Tibial artery (tissue), 4 donors: ENCODE measurements around the gene LPIN3.

Experiments
- DNase-seq, 2 donors: peaks; one replicate each; pipeline ENCODE4 v3.0.0-alpha.2; 2019
- H3K27ac ChIP-seq, 2 donors: fragments of 200-600 bp; sonication (generic) in 1 of 2; 1 replicate in 1 of 2; 2 replicates in 1 of 2; pipeline ENCODE4 v1.5.1; 2018 to 2019; ENCODE audit warnings: mild to moderate bottlenecking in 1 of 2
- H3K27me3 ChIP-seq, 2 donors: fragments of 200-600 bp; sonication (generic) in 1 of 2; one replicate each; pipeline versions ENCODE4 v1.5.1 to v1.6.0; 2016 to 2019
- H3K36me3 ChIP-seq, 3 donors: fragments of 200-600 bp; sonication (generic) in 2 of 3; one replicate each; pipeline ENCODE4 v1.5.1; 2016 to 2019; ENCODE audit warnings: mild to moderate bottlenecking in 2 of 3
- H3K4me1 ChIP-seq, 4 donors: fragments of 200-600 bp; sonication (generic) in 2 of 4; 1 replicate in 3 of 4; 2 replicates in 1 of 4; pipeline ENCODE4 v1.5.1; 2016 to 2019
- H3K4me3 ChIP-seq, 2 donors: fragments of 200-600 bp; sonication (generic) in 1 of 2; 1 replicate in 1 of 2; 2 replicates in 1 of 2; pipeline ENCODE4 v1.5.1; 2018 to 2019; ENCODE audit warnings: mild to moderate bottlenecking in 2 of 2
- H3K9me3 ChIP-seq, 3 donors: fragments of 200-600 bp; sonication (generic) in 1 of 3; one replicate each; pipeline ENCODE4 v1.5.1; 2016 to 2019
- intact Hi-C: fragments of 100-400 bp; cut with DNase I; formaldehyde crosslinking; loops from one replicate; pipeline ENCODE4 v1.15.0; 2023; ENCODE audit warnings: low total_unique reads
- TF ChIP-seq, protein P1 (sequence below), 2 experiments: fragments of 200-600 bp in 1 of 2; fragments of 450-650 bp in 1 of 2; IDR thresholded peaks; one replicate each; pipeline ENCODE4 v1.5.1; 2017 to 2019; ENCODE audit warnings: antibody characterized with exemption in 2 of 2, mild to moderate bottlenecking in 1 of 2, moderate library complexity in 1 of 2

LPIN3 gene

DNA sequence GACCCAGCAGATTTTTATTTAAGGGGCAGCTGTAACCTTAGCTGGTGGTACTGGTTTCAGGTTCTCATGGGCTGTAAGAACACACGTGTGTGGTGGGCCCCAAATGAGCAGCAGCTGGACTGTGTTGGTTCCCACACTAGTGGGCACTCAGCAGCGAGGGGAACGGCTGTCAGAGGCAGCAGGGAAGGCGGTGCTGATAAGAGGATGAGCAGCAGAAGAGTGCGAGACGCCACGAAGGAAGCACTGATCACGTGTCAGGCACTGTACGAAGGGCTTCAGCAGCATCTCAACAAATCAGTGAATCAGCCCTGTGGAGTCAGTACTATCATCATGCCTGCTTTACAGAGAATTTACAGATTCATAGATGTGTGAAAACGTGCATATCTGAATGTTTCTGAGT is 67.0 kb downstream of the LPIN3 start:
- intact Hi-C loops: loop anchor here (10.0 kb wide), 1 partner anchor 273 kb away; the partner anchor contains the start of gene PLCG1
- no peaks in the 10 kb centered on the region for H3K9me3 ChIP-seq
- peaks cover 73 to 88% (median 83%) of the 10 kb centered on the region in 3 donors for H3K36me3 ChIP-seq
- no peak overlapping the region for H3K4me3 ChIP-seq
- H3K27me3 ChIP-seq: no peaks in the 10 kb centered on the region
- DNase-seq: no peak
- TF ChIP-seq, protein P1, sequence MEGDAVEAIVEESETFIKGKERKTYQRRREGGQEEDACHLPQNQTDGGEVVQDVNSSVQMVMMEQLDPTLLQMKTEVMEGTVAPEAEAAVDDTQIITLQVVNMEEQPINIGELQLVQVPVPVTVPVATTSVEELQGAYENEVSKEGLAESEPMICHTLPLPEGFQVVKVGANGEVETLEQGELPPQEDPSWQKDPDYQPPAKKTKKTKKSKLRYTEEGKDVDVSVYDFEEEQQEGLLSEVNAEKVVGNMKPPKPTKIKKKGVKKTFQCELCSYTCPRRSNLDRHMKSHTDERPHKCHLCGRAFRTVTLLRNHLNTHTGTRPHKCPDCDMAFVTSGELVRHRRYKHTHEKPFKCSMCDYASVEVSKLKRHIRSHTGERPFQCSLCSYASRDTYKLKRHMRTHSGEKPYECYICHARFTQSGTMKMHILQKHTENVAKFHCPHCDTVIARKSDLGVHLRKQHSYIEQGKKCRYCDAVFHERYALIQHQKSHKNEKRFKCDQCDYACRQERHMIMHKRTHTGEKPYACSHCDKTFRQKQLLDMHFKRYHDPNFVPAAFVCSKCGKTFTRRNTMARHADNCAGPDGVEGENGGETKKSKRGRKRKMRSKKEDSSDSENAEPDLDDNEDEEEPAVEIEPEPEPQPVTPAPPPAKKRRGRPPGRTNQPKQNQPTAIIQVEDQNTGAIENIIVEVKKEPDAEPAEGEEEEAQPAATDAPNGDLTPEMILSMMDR (IDR thresholded peaks at IDR 0.05): no peak
- no peak overlapping the region for H3K27ac ChIP-seq
- H3K4me1 ChIP-seq: peaks cover 0 to 10% (median 4%) of the 10 kb centered on the region in 4 donors

DNA sequence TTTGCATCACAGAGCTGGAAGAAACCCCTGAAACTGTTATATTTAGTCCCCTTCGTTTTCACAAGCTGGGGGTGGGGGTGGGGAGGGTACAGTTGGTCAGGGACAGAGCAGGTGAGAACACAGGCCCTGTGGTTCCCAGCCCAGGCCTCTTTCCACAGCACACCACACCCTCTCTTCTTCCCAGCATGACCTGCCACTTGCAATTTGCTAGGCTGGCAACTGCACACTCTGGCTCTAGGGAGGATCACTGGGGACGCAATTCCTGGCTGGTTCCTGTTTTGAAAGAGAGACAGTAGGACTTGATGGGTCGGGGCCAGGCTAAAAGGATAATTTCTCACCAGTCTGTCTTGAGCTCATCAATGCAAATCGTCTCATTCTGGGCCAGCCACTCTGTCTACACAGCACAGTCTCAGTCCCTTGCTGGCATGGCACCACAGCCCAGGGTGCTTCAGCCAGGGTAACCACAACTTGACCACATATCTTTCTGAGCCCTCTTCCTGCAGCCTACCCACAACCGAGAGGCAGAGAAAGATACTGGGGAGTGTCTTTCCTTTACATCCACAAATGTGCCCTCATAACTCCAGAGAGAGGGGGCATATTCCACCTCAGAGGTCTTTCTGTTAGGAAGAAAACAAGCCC is 67.7 kb downstream of the LPIN3 start:
- TF ChIP-seq, protein P1 (IDR thresholded peaks at IDR 0.05): no peak
- no peak overlapping the region for H3K27ac ChIP-seq
- peaks cover 0 to 10% (median 4%) of the 10 kb centered on the region in 4 donors for H3K4me1 ChIP-seq
- intact Hi-C loops: loop anchor here (10.0 kb wide), 1 partner anchor 273 kb away; the partner anchor contains the start of gene PLCG1
- H3K9me3 ChIP-seq: no peaks in the 10 kb centered on the region
- no peaks in the 10 kb centered on the region for H3K27me3 ChIP-seq
- no peak overlapping the region for H3K4me3 ChIP-seq
- no peak for DNase-seq
- H3K36me3 ChIP-seq: peaks cover 74 to 92% (median 87%) of the 10 kb centered on the region in 3 donors

DNA sequence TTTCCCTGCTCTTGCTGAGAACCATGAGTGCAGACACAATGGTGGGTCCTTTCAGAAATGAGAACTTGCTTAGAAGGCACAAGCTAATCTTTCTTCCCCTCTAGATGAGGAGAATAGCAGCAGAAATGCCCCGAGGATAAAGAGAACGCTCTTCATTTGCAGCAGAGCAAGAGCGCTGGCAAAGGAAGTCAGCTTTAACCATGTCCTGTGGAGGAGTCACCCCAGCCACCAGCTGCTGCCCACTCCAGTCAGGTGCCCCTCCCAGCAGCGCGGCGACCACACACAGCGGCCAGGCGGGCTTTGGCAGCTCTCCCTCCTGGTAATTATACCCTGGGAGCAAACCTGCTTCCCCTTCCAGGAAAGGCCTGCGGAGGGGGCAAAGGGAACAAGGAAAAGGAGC is 68.4 kb downstream of the LPIN3 start:
- TF ChIP-seq, protein P1 (IDR thresholded peaks at IDR 0.05): no peak
- intact Hi-C loops: loop anchor here (10.0 kb wide), 1 partner anchor 274 kb away; the partner anchor contains the start of gene PLCG1
- Histone ChIP-seq H3K27ac (no peak overlapping the region), H3K9me3 (no peaks in the 10 kb centered on the region), H3K27me3 (no peaks in the 10 kb centered on the region), H3K36me3 (peaks cover 69 to 92% (median 87%) of the 10 kb centered on the region in 3 donors), H3K4me3 (no peak overlapping the region), H3K4me1 (peaks cover 0 to 10% (median 4%) of the 10 kb centered on the region in 4 donors)
- DNase-seq: no peak
